HK-2 (cell line): Measurements from ENCODE around the gene LEMD2.
"Not testable (repeated sequence)": the region's sequence is repeated elsewhere in the genome, so short reads cannot be mapped to it uniquely, and the experiment has no call there.

Experiments
- DNase-seq: peaks from one replicate; pipeline ENCODE4 v3.0.0-alpha.2; 2018; ENCODE audit not compliant: unreplicated experiment

Gene LEMD2

GRCh38 chr6:33788694-33789549 is at the start of gene LEMD2:
LEMD2 (minus strand) TSS chr6:33789130; CDS start chr6:33789116, 14 bp downstream.
- peak; percentile 95 for DNase-seq

- no peak for DNase-seq
Measured at GRCh38 chr6:33837971-33838665, 49.2 kb upstream of the LEMD2 start.

GRCh38 chr6:33836806-33837469 is 48.0 kb upstream of the LEMD2 start:
- no peak for DNase-seq

- no peak for DNase-seq
Measured at GRCh38 chr6:33834401-33835392, 45.8 kb upstream of the LEMD2 start.

- DNase-seq, result no peak
Measured at GRCh38 chr6:33833599-33833998, 44.7 kb upstream of the LEMD2 start.

GRCh38 chr6:33832831-33833230 is 43.9 kb upstream of the LEMD2 start:
- DNase-seq, result not testable (repeated sequence)

GRCh38 chr6:33831725-33832124 is 42.8 kb upstream of the LEMD2 start:
- DNase-seq, result not testable (repeated sequence)

GRCh38 chr6:33830635-33831240 is 41.8 kb upstream of the LEMD2 start:
- DNase-seq, result no peak

- DNase-seq, result no peak
Measured at GRCh38 chr6:33828764-33829731, 40.1 kb upstream of the LEMD2 start.

GRCh38 chr6:33828452-33828763 is 39.5 kb upstream of the LEMD2 start:
- DNase-seq, result no peak

GRCh38 chr6:33827546-33828451 is 38.9 kb upstream of the LEMD2 start:
- no peak for DNase-seq

- DNase-seq, result no peak
Measured at GRCh38 chr6:33826537-33826936, 37.6 kb upstream of the LEMD2 start.

- peak; percentile 58 for DNase-seq
Measured at GRCh38 chr6:33824461-33825154, 35.7 kb upstream of the LEMD2 start.

- DNase-seq, result no peak
Measured at GRCh38 chr6:33823806-33824205, 34.9 kb upstream of the LEMD2 start.

GRCh38 chr6:33822575-33823395 is 33.9 kb upstream of the LEMD2 start:
- DNase-seq, result no peak

GRCh38 chr6:33820784-33821520 is 32.0 kb upstream of the LEMD2 start:
- DNase-seq, result no peak

GRCh38 chr6:33820243-33820642 is 31.3 kb upstream of the LEMD2 start:
- no peak for DNase-seq
